PC-3 (cell line): Measurements from ENCODE around the gene LBP.

Experiments
- CTCF ChIP-seq: fragments of 300-600 bp; sonication (generic); conservative IDR thresholded peaks from 2 replicates; pipeline ENCODE4 v1.5.1; 2017; ENCODE audit warnings: antibody characterized with exemption, low read depth, mild to moderate bottlenecking, low read length
- EZH2 ChIP-seq: fragments of 300-600 bp; sonication (generic); IDR thresholded peaks from one replicate; pipeline ENCODE4 v1.6.1; 2017; ENCODE audit warnings: antibody characterized with exemption, mild to moderate bottlenecking, low read length; ENCODE audit not compliant: unreplicated experiment
- EZH2phosphoT487 ChIP-seq: fragments of 300-600 bp; sonication (generic); IDR thresholded peaks from 2 replicates; pipeline ENCODE4 v1.6.1; 2018; ENCODE audit warnings: mild to moderate bottlenecking, antibody characterized with exemption, low read length, borderline replicate concordance

DNA sequence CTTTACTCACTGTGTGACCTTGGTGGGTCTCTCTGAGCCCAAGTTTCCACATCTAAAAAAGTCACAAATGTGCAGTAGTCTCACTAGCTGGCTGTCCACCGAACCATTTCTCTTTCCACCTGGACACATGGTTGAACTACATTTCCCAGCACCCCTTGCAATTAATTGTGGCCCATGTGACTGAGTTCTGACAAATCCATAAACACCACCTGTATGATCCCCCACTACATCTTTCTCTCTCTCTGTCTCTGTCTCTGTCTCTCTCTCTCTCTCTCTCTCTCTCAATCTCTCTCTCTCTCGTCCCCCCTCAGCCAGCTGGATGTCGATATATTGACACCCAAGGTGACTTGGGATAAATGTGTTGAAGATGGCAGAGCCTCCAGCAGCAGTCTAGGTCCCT lies 46.1 kb downstream of the LBP start:
- no peak for TF ChIP-seq CTCF
- no peak for TF ChIP-seq EZH2phosphoT487
- TF ChIP-seq EZH2: no peak
